Ishikawa (cell line): ENCODE measurements around the gene NR3C2.
A peak's percentile ranks its signal among the peaks of the same experiment; 100 is the strongest.

ENCODE experiments used
- CEBPB ChIP-seq: IDR thresholded peaks from 2 replicates; pipeline ENCODE4 v1.6.1; 2012
- CREB1 ChIP-seq: IDR thresholded peaks from 2 replicates; pipeline ENCODE4 v1.6.1; 2012; ENCODE audit warnings: low read depth
- EGR1 ChIP-seq: IDR thresholded peaks from 2 replicates; pipeline ENCODE4 v1.6.1; 2012
- EP300 ChIP-seq: IDR thresholded peaks from 2 replicates; pipeline ENCODE4 v1.6.1; 2012; ENCODE audit warnings: borderline replicate concordance
- FOXM1 ChIP-seq: IDR thresholded peaks from 2 replicates; pipeline ENCODE4 v1.6.1; 2012; ENCODE audit warnings: low read depth, borderline replicate concordance
- MAX ChIP-seq: IDR thresholded peaks from 2 replicates; pipeline ENCODE4 v1.6.1; 2012
- NFIC ChIP-seq: IDR thresholded peaks from 2 replicates; pipeline ENCODE4 v1.6.1; 2012
- RAD21 ChIP-seq: IDR thresholded peaks from 2 replicates; pipeline ENCODE4 v1.6.1; 2012; ENCODE audit warnings: low read depth
- TAF1 ChIP-seq: IDR thresholded peaks from 2 replicates; pipeline ENCODE4 v1.6.1; 2012; ENCODE audit warnings: low read depth, mild to moderate bottlenecking
- TCF12 ChIP-seq: IDR thresholded peaks from 2 replicates; pipeline ENCODE4 v1.6.1; 2012; ENCODE audit warnings: low read depth
- TEAD4 ChIP-seq: IDR thresholded peaks from 2 replicates; pipeline ENCODE4 v1.6.1; 2012
- YY1 ChIP-seq: IDR thresholded peaks from 2 replicates; pipeline ENCODE4 v1.6.1; 2012; ENCODE audit warnings: low read depth
- ZBTB7A ChIP-seq: IDR thresholded peaks from 2 replicates; pipeline ENCODE4 v1.6.1; 2012; ENCODE audit warnings: low read depth
- TF ChIP-seq, protein P1 (sequence below): IDR thresholded peaks from 2 replicates; pipeline ENCODE4 v1.6.1; 2012
- TF ChIP-seq, protein P2 (sequence below): IDR thresholded peaks from 2 replicates; pipeline ENCODE4 v1.6.1; 2012; ENCODE audit warnings: low read depth, mild to moderate bottlenecking

The NR3C2 gene

GRCh38 chr4:148289740-148290139 is 152.5 kb downstream of the NR3C2 start:
- TF ChIP-seq RAD21 (no peak), TEAD4 (no peak), EGR1 (no peak)

DNA sequence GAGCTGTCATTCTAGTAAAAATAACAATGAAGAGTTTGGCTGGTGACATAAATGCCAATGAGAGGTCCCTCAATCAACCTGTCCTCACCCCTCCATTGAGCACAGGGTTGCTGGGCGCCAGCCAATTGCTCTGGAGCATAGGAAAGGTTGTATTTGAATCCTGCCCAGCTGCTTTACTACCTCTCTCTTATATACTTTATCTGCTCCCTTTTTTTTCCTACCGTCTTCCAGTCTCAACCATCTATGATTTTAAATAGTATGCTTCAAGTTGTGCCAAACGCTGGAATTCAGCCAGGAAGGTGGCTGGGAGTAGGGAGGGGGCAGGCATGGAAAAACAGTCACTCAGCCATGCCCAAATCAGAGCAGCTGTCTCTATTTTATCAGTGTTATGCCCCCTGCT is 153.8 kb downstream of the NR3C2 start:
- TF ChIP-seq TAF1 (no peak), TCF12 (no peak), NFIC (peak; percentile 35; the same call in 1 of the 2 replicates), EP300 (no peak)

DNA sequence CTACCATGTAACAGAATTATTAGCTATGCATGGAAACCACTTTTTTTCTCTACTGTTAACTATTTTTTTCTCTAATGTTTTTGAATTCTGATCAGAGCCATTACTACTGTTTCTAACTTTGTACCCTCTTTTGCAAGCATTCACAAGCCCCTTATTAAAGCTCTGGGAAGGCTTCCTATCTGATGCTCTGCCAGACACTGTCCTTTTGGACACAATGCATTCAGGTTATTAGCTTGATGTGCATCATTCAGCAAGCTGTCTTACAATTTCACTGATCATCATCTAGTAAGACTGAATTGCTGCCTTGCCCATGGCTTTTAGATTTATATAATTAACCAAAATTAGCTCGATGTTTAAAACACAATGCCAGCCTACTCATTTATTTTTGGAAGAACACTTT is 155.1 kb downstream of the NR3C2 start:
- TF ChIP-seq TAF1 (no peak), CREB1 (no peak), EGR1 (no peak), EP300 (no peak), NFIC (no peak), YY1 (no peak), CEBPB (no peak), TEAD4 (no peak), RAD21 (no peak), ZBTB7A (no peak), FOXM1 (no peak), MAX (no peak), TCF12 (no peak)
- TF ChIP-seq, protein P1, sequence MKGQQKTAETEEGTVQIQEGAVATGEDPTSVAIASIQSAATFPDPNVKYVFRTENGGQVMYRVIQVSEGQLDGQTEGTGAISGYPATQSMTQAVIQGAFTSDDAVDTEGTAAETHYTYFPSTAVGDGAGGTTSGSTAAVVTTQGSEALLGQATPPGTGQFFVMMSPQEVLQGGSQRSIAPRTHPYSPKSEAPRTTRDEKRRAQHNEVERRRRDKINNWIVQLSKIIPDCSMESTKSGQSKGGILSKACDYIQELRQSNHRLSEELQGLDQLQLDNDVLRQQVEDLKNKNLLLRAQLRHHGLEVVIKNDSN = no peak
- TF ChIP-seq, protein P2, sequence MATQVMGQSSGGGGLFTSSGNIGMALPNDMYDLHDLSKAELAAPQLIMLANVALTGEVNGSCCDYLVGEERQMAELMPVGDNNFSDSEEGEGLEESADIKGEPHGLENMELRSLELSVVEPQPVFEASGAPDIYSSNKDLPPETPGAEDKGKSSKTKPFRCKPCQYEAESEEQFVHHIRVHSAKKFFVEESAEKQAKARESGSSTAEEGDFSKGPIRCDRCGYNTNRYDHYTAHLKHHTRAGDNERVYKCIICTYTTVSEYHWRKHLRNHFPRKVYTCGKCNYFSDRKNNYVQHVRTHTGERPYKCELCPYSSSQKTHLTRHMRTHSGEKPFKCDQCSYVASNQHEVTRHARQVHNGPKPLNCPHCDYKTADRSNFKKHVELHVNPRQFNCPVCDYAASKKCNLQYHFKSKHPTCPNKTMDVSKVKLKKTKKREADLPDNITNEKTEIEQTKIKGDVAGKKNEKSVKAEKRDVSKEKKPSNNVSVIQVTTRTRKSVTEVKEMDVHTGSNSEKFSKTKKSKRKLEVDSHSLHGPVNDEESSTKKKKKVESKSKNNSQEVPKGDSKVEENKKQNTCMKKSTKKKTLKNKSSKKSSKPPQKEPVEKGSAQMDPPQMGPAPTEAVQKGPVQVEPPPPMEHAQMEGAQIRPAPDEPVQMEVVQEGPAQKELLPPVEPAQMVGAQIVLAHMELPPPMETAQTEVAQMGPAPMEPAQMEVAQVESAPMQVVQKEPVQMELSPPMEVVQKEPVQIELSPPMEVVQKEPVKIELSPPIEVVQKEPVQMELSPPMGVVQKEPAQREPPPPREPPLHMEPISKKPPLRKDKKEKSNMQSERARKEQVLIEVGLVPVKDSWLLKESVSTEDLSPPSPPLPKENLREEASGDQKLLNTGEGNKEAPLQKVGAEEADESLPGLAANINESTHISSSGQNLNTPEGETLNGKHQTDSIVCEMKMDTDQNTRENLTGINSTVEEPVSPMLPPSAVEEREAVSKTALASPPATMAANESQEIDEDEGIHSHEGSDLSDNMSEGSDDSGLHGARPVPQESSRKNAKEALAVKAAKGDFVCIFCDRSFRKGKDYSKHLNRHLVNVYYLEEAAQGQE = no peak

- TF ChIP-seq NFIC (no peak), EGR1 (no peak), TCF12 (no peak), EP300 (no peak), CEBPB (no peak), ZBTB7A (no peak), FOXM1 (no peak), TEAD4 (no peak), MAX (no peak), CREB1 (no peak)
- TF ChIP-seq, protein P1 = no peak
- TF ChIP-seq, protein P2 = no peak
Measured at GRCh38 chr4:148286012-148286411, 156.2 kb downstream of the NR3C2 start.

DNA sequence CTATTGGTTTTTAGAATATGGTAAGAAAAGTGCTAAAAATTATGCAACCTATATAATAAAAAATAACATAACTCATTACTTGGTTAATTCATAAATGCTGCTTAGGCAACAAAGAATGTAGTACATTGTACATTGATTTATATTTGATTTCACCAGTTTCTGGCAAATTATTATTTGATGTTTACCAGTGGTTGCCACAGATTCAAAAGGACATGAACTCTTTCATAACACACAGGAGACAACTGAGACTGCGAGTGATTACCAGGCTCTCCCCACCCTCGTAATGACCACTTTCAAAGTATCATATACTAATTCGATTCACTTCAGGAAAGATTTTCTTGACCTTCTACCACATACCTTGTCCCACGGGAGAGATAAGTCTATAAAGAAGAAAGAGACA is 158.5 kb downstream of the NR3C2 start:
- TF ChIP-seq ZBTB7A (no peak), EGR1 (no peak), MAX (no peak), CEBPB (no peak), FOXM1 (no peak), TEAD4 (no peak), CREB1 (no peak), EP300 (no peak), TCF12 (no peak), YY1 (no peak), RAD21 (no peak), TAF1 (no peak), NFIC (no peak)
- TF ChIP-seq, protein P2 = no peak
- TF ChIP-seq, protein P1 = no peak
